GM12878 (cell line): ENCODE data around the gene TRIM9.

Source experiments
- CTCF ChIP-seq, 3 experiments: IDR thresholded peaks in 2 of 3; conservative IDR thresholded peaks in 1 of 3; 2 replicates each; pipeline ENCODE4 v1.5.1; 2011; ENCODE audit warnings: low read depth in 3 of 3, low read length in 3 of 3, mild to moderate bottlenecking in 3 of 3, control low read depth in 2 of 3, moderate library complexity in 2 of 3, inconsistent platforms in 1 of 3, mixed read lengths in 1 of 3; ENCODE audit not compliant: control insufficient read depth in 2 of 3, insufficient read depth in 1 of 3; ENCODE audit errors: extremely low read depth in 1 of 3
- DPF2 ChIP-seq: fragments of 450-650 bp; IDR thresholded peaks from 2 replicates; pipeline ENCODE4 v1.6.1; 2017; ENCODE audit warnings: mild to moderate bottlenecking
- EZH2 ChIP-seq: IDR thresholded peaks from 2 replicates; pipeline ENCODE4 v1.6.1; 2012; ENCODE audit warnings: low read depth, mild to moderate bottlenecking, control low read depth, inconsistent platforms, low read length, borderline replicate concordance; ENCODE audit not compliant: control insufficient read depth
- POLR2AphosphoS5 ChIP-seq: IDR thresholded peaks from 2 replicates; pipeline ENCODE4 v1.6.1; 2011; ENCODE audit warnings: mild to moderate bottlenecking, low read length, inconsistent platforms
- SP1 ChIP-seq: IDR thresholded peaks from one replicate; pipeline ENCODE4 v1.6.1; 2011; ENCODE audit warnings: low read depth, low read length
- YY1 ChIP-seq: IDR thresholded peaks from 2 replicates; pipeline ENCODE4 v1.6.1; 2011; ENCODE audit warnings: low read depth, mild to moderate bottlenecking, low read length

- TF ChIP-seq EZH2 (no peak), CTCF (IDR thresholded peaks at IDR 0.05 in 2 of 3, conservative IDR thresholded peaks at IDR 0.05 in 1 of 3; ENCODE audit: control insufficient read depth in 2 of 3, extremely low read depth in 1 of 3, insufficient read depth in 1 of 3, low read depth in 3 of 3, low read length in 3 of 3) (no peak), DPF2 (no peak), POLR2AphosphoS5 (no peak), YY1 (no peak), SP1 (no peak)
Measured at GRCh38 chr14:50977863-50978528, 116.9 kb downstream of the TRIM9 start.
